ENCODE data around the gene SCAF4.

The SCAF4 gene

GRCh38 chr21:31711745-31712285, 20.1 kb downstream of the SCAF4 start:
- DNase-seq, result no peak

- no peak for DNase-seq
Observed at GRCh38 chr21:31711326-31711725, 20.6 kb downstream of the SCAF4 start.

- DNase-seq, result no peak
Observed at GRCh38 chr21:31710586-31710985, 21.3 kb downstream of the SCAF4 start.

- DNase-seq, result no peak
Observed at GRCh38 chr21:31708541-31708940, 23.4 kb downstream of the SCAF4 start.

- no peak for DNase-seq
Observed at GRCh38 chr21:31707499-31707898, 24.4 kb downstream of the SCAF4 start.

GRCh38 chr21:31706562-31706961, 25.4 kb downstream of the SCAF4 start:
- no peak for DNase-seq

- no peak for DNase-seq
Observed at GRCh38 chr21:31700040-31700439, 31.9 kb downstream of the SCAF4 start.

- DNase-seq, result no peak
Observed at GRCh38 chr21:31698461-31698860, 33.5 kb downstream of the SCAF4 start.

- no peak for DNase-seq
Observed at GRCh38 chr21:31696424-31696823, 35.5 kb downstream of the SCAF4 start.

- no peak for DNase-seq
Observed at GRCh38 chr21:31693222-31693621, 38.7 kb downstream of the SCAF4 start.

- DNase-seq, result no peak
Observed at GRCh38 chr21:31688603-31689368, 43.1 kb downstream of the SCAF4 start.

GRCh38 chr21:31687108-31687507, 44.8 kb downstream of the SCAF4 start:
- DNase-seq, result no peak

GRCh38 chr21:31686272-31686915, 45.5 kb downstream of the SCAF4 start:
- no peak for DNase-seq

- DNase-seq, result no peak
Observed at GRCh38 chr21:31684918-31685317, 47.0 kb downstream of the SCAF4 start.

GRCh38 chr21:31683029-31683428, 48.9 kb downstream of the SCAF4 start:
- DNase-seq, result no peak

- DNase-seq, result no peak
Observed at GRCh38 chr21:31682620-31683019, 49.3 kb downstream of the SCAF4 start.

- no peak for DNase-seq
Observed at GRCh38 chr21:31678478-31678877, 53.4 kb downstream of the SCAF4 start.

- DNase-seq, result no peak
Observed at GRCh38 chr21:31677047-31677446, 54.9 kb downstream of the SCAF4 start.

- no peak for DNase-seq
Observed at GRCh38 chr21:31675960-31676359, 56.0 kb downstream of the SCAF4 start.

GRCh38 chr21:31675318-31675717, 56.6 kb downstream of the SCAF4 start:
- no peak for DNase-seq

- no peak for DNase-seq
Observed at GRCh38 chr21:31673321-31673912, 58.5 kb downstream of the SCAF4 start.

GRCh38 chr21:31671931-31672330, 60.0 kb downstream of the SCAF4 start:
- no peak for DNase-seq

GRCh38 chr21:31671146-31671716, 60.7 kb downstream of the SCAF4 start:
- no peak for DNase-seq

GRCh38 chr21:31670070-31670469, 61.8 kb downstream of the SCAF4 start:
- no peak for DNase-seq

All from activated CD4-positive, alpha-beta T cell treated with anti-CD3 and anti-CD28 coated beads, Interleukin-2, amount 50 U/mL, for 4 hours (primary cell).